ENCODE results near the gene OR6Q1.

DNA sequence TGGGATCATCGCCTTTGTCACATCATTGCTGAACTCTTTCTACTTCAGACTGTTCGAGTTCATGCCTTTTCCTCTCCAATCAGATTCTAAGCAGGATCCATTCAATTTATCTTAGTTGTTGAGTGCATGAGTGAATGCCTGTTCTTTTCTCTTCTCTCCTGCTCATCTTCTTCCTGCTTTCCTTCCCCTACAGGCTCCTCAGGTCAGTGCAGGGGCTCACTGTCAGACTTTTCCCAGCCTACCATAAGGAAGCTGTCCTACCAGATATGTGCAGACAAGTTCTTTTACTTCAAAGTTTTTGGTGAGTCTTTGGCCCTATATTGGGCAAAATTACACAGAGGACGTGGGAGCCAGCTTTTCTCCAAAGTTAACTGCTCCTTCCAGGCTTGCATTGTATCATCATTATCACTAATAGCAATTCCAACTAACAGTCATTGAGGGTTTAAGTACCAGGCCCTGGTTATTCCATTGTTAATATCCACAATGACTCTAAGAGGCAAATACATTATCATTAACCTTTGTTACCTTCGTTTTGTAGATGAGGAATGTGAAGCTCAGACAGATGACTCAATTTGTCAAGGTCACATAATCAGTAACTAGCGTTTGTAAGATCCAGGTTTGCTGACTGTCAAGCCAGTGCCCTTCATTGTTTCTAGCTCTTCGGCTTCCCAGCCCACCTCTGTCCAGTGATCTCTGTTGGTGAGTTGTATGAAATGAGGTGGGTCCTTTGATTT is 30.4 kb downstream of the OR6Q1 start:
- TF ChIP-seq, protein P1, sequence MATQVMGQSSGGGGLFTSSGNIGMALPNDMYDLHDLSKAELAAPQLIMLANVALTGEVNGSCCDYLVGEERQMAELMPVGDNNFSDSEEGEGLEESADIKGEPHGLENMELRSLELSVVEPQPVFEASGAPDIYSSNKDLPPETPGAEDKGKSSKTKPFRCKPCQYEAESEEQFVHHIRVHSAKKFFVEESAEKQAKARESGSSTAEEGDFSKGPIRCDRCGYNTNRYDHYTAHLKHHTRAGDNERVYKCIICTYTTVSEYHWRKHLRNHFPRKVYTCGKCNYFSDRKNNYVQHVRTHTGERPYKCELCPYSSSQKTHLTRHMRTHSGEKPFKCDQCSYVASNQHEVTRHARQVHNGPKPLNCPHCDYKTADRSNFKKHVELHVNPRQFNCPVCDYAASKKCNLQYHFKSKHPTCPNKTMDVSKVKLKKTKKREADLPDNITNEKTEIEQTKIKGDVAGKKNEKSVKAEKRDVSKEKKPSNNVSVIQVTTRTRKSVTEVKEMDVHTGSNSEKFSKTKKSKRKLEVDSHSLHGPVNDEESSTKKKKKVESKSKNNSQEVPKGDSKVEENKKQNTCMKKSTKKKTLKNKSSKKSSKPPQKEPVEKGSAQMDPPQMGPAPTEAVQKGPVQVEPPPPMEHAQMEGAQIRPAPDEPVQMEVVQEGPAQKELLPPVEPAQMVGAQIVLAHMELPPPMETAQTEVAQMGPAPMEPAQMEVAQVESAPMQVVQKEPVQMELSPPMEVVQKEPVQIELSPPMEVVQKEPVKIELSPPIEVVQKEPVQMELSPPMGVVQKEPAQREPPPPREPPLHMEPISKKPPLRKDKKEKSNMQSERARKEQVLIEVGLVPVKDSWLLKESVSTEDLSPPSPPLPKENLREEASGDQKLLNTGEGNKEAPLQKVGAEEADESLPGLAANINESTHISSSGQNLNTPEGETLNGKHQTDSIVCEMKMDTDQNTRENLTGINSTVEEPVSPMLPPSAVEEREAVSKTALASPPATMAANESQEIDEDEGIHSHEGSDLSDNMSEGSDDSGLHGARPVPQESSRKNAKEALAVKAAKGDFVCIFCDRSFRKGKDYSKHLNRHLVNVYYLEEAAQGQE (IDR thresholded peaks at IDR 0.05; ENCODE audit: low read depth), result no peak
- TF ChIP-seq TCF12 (IDR thresholded peaks at IDR 0.05; ENCODE audit: low read depth) (no peak), FOXM1 (IDR thresholded peaks at IDR 0.05; ENCODE audit: borderline replicate concordance, low read depth) (no peak), CREB1 (IDR thresholded peaks at IDR 0.05; ENCODE audit: low read depth) (no peak), EP300 (IDR thresholded peaks at IDR 0.05; ENCODE audit: borderline replicate concordance) (no peak), CEBPB (IDR thresholded peaks at IDR 0.05) (no peak), RAD21 (IDR thresholded peaks at IDR 0.05; ENCODE audit: low read depth) (no peak)
- TF ChIP-seq, protein P2, sequence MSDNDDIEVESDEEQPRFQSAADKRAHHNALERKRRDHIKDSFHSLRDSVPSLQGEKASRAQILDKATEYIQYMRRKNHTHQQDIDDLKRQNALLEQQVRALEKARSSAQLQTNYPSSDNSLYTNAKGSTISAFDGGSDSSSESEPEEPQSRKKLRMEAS (IDR thresholded peaks at IDR 0.05), result no peak
- TF ChIP-seq, protein P3, sequence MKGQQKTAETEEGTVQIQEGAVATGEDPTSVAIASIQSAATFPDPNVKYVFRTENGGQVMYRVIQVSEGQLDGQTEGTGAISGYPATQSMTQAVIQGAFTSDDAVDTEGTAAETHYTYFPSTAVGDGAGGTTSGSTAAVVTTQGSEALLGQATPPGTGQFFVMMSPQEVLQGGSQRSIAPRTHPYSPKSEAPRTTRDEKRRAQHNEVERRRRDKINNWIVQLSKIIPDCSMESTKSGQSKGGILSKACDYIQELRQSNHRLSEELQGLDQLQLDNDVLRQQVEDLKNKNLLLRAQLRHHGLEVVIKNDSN (IDR thresholded peaks at IDR 0.05), result no peak

Measured in Ishikawa (cell line).